PC-9 (cell line): ENCODE measurements around the gene CDK5R1. TPM values are rescaled to one million over a fixed set of nuclear protein-coding genes. Genes with fewer than 3 reads are reported as not detected.

Source experiments
- BruUV-seq: library from RNA; stranded (reverse); fragments of 400-500 nt; replicated peaks from 2 replicates; lab custom pipeline; 2021; lab: Mats Ljungman, UMichigan
- CTCF ChIA-PET: fragments of 300-600 bp; sonication (Branson Sonifier 250); formaldehyde crosslinking; loops from one replicate; lab custom pipeline; 2022; ENCODE audit warnings: antibody characterized with exemption; lab: Charles Lee
- POLR2A ChIA-PET: fragments of 300-600 bp; sonication (Branson Sonifier 250); formaldehyde crosslinking; loops from one replicate; lab custom pipeline; 2022; ENCODE audit warnings: antibody characterized with exemption; ENCODE audit not compliant: unreplicated experiment; lab: Charles Lee
- DNase-seq, 2 experiments: peaks; one replicate each; pipeline versions ENCODE4 v3.0.0 to v3.0.0-alpha.2; 2015 to 2022; ENCODE audit warnings: mixed read lengths in 1 of 2
- H2AFZ ChIP-seq: fragments of 200-600 bp; sonication (generic); 2 replicates; pipeline ENCODE4 v1.8.1; 2017; ENCODE audit warnings: antibody characterized with exemption
- H3F3A ChIP-seq: fragments of 200-600 bp; sonication (generic); 2 replicates; pipeline ENCODE4 v1.8.1; 2017; ENCODE audit warnings: antibody characterized with exemption, mild to moderate bottlenecking, low read depth; ENCODE audit not compliant: insufficient read depth
- H3K27ac ChIP-seq: fragments of 200-600 bp; sonication (generic); 2 replicates; pipeline ENCODE4 v1.6.1; 2016; ENCODE audit warnings: mixed run types
- H3K27me3 ChIP-seq: fragments of 200-600 bp; sonication (generic); 2 replicates; pipeline ENCODE4 v1.6.1; 2016; ENCODE audit warnings: low read depth, mixed run types; ENCODE audit not compliant: insufficient read depth
- H3K36me3 ChIP-seq: fragments of 200-600 bp; sonication (generic); 2 replicates; pipeline ENCODE4 v1.6.1; 2016; ENCODE audit warnings: low read depth, mixed run types
- H3K4me1 ChIP-seq: fragments of 200-600 bp; sonication (generic); replicated peaks from 2 replicates; pipeline ENCODE4 v1.6.1; 2016; ENCODE audit warnings: mixed run types; ENCODE audit not compliant: insufficient read depth
- H3K4me2 ChIP-seq: fragments of 200-600 bp; sonication (generic); 2 replicates; pipeline ENCODE4 v1.6.1; 2017; ENCODE audit warnings: mixed run types
- H3K4me3 ChIP-seq: fragments of 200-600 bp; sonication (generic); 2 replicates; pipeline ENCODE4 v1.6.1; 2016; ENCODE audit warnings: mixed run types
- H3K79me2 ChIP-seq: fragments of 200-600 bp; sonication (generic); 2 replicates; pipeline ENCODE4 v1.6.1; 2017; ENCODE audit warnings: low read depth, mixed run types
- H3K9me2 ChIP-seq: fragments of 200-600 bp; sonication (generic); 2 replicates; pipeline ENCODE4 v1.8.1; 2017; ENCODE audit warnings: mild to moderate bottlenecking; ENCODE audit not compliant: insufficient read depth
- H3K9me3 ChIP-seq: fragments of 200-600 bp; sonication (generic); 2 replicates; pipeline ENCODE4 v1.8.1; 2016; ENCODE audit warnings: low read depth; ENCODE audit not compliant: insufficient read depth
- H4K20me1 ChIP-seq: fragments of 200-600 bp; sonication (generic); 2 replicates; pipeline ENCODE4 v1.8.1; 2017; ENCODE audit not compliant: insufficient read depth
- EZH2 ChIP-seq: fragments of 200-600 bp; sonication (generic); IDR thresholded peaks from 2 replicates; pipeline ENCODE4 v1.8.0; 2017; ENCODE audit warnings: antibody characterized with exemption, low read depth
- intact Hi-C: fragments of 100-400 bp; cut with micrococcal nuclease; formaldehyde crosslinking; loops from one replicate; pipeline ENCODE4 v1.10.0; 2022; ENCODE audit not compliant: unreplicated experiment
- total RNA-seq: library from RNA; stranded (reverse); gene quantifications from 2 replicates; pipeline ENCODE4 v1.2.3, GENCODE V29; 2021
- TF ChIP-seq, protein P1 (sequence below): fragments of 200-600 bp; sonication (generic); conservative IDR thresholded peaks from 2 replicates; pipeline ENCODE4 v1.6.1; 2017; ENCODE audit warnings: mixed run types, antibody characterized with exemption, mild to moderate bottlenecking, moderate library complexity

Gene CDK5R1
- total RNA-seq, 1 experiment from 2014 or later = 2.1 TPM

DNA sequence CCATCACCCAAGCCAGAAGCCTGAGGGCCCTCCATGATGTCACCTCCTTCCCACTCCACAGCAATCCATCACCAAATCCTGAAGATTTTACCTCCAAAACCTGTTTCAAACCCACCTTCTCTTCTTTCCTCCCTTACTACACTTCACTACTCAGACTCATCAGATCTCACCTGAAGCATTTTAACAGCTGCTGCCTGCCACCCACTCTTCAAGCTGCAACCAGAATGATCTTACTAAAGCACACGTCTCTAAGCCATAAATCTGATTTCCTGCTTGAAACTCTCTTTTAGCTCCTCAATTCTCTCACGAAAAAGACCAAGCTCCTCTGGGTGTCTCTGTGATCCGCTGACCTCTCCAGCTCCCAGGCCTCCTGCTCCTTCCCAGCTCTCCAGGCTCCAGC is 46.5 kb downstream of the CDK5R1 start:
- Histone ChIP-seq H3K4me3 (no peak overlapping the region), H3K4me2 (no peak overlapping the region)
- POLR2A ChIA-PET = interaction anchor here (0.7 kb wide), 1 partner anchor 12 kb away, joined by 6 read pairs; no protein-coding TSS in a partner anchor

DNA sequence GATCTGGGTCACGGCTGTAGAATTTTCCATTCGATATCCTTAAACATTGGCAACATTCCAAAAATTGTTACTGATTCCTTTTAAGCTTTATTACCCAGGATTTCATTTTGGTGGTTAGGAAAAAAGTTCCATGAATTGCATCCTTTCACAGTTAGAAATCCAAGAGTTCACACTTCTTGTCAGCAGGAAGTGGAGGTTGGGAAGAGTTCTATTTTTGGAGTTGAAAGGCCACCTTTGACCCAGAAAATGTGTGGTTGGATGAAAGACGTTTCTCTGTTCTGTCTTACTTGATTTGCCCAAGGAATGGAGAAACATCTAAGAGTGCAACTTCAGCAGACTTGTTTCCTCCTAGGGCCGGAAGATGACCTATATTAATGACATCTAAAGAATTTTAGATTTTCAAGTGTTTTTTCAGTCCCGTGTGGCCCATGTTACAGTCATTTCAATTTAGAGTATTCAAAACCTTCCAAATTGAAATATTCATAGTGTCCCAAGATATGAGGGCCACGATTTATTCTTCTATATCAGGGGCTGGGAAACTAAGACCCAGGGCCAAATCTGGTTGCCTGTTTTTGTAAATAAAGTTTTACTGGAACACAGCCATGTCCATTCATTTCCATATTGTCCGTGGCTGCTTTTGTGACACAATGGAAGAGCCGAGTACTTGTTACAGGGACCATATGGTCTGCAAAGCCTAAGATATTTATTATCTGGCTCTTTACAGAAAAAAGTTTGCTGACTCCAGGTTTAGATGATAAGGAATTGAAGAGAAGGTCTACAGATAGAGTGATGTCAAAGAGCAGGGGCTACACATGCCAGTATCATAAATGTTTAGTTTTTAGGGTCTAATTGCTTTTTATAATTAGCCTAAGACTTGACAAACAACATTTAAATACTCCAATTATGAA is 50.2 kb downstream of the CDK5R1 start:
- H3K36me3 ChIP-seq = no peaks in the 10 kb centered on the region
- H3K27me3 ChIP-seq = no peaks in the 10 kb centered on the region
- no peaks in the 10 kb centered on the region for H4K20me1 ChIP-seq
- CTCF ChIA-PET = interaction anchor here (0.6 kb wide), 1 partner anchor 26 kb away, joined by 3 read pairs; no protein-coding TSS in a partner anchor
- H3K9me3 ChIP-seq = no peaks in the 10 kb centered on the region
- no peaks in the 10 kb centered on the region for H3K9me2 ChIP-seq
- H3K4me1 ChIP-seq = no peaks in the 10 kb centered on the region
- no peak for DNase-seq
- BruUV-seq = no TSS peak
- no peaks in the 10 kb centered on the region for H3F3A ChIP-seq
- H2AFZ ChIP-seq = no peak overlapping the region
- H3K4me3 ChIP-seq = no peak overlapping the region
- H3K4me2 ChIP-seq = no peak overlapping the region
- intact Hi-C loops = no loop called here
- H3K27ac ChIP-seq = no peak overlapping the region
- POLR2A ChIA-PET = no interaction called here
- no peak for TF ChIP-seq EZH2
- TF ChIP-seq, protein P1, sequence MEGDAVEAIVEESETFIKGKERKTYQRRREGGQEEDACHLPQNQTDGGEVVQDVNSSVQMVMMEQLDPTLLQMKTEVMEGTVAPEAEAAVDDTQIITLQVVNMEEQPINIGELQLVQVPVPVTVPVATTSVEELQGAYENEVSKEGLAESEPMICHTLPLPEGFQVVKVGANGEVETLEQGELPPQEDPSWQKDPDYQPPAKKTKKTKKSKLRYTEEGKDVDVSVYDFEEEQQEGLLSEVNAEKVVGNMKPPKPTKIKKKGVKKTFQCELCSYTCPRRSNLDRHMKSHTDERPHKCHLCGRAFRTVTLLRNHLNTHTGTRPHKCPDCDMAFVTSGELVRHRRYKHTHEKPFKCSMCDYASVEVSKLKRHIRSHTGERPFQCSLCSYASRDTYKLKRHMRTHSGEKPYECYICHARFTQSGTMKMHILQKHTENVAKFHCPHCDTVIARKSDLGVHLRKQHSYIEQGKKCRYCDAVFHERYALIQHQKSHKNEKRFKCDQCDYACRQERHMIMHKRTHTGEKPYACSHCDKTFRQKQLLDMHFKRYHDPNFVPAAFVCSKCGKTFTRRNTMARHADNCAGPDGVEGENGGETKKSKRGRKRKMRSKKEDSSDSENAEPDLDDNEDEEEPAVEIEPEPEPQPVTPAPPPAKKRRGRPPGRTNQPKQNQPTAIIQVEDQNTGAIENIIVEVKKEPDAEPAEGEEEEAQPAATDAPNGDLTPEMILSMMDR = no peak
- no peaks in the 10 kb centered on the region for H3K79me2 ChIP-seq

More for the DNA sequence above, 46.5 kb downstream of the CDK5R1 start:
- H3K27ac ChIP-seq = no peak overlapping the region
- no peaks in the 10 kb centered on the region for H3K4me1 ChIP-seq
- H4K20me1 ChIP-seq = no peaks in the 10 kb centered on the region
- no peaks in the 10 kb centered on the region for H3K9me2 ChIP-seq
- no peaks in the 10 kb centered on the region for H3K27me3 ChIP-seq
- H2AFZ ChIP-seq = no peak overlapping the region
- intact Hi-C loops = no loop called here
- CTCF ChIA-PET = no interaction called here
- H3K9me3 ChIP-seq = no peaks in the 10 kb centered on the region
- H3K36me3 ChIP-seq = no peaks in the 10 kb centered on the region
- H3F3A ChIP-seq = no peaks in the 10 kb centered on the region
- TF ChIP-seq, protein P1 = no peak
- TF ChIP-seq EZH2 = no peak
- no peaks in the 10 kb centered on the region for H3K79me2 ChIP-seq
- DNase-seq = no peak
- BruUV-seq = no TSS peak

Other genes with a start within 250 kb of the CDK5R1 start
- gene RHBDL3, start 221.2 kb upstream of the CDK5R1 start, total RNA-seq = 0.25 TPM in 1 of 2 replicates, not detected in the other
- gene C17orf75, start 144.8 kb upstream of the CDK5R1 start, total RNA-seq = 27.2 and 33.3 TPM in 2 replicates
- 186 and 198 TPM in 2 replicates for gene ZNF207, start 136.8 kb upstream of the CDK5R1 start, total RNA-seq
- 145 and 149 TPM in 2 replicates for gene PSMD11, start 42.5 kb upstream of the CDK5R1 start, total RNA-seq